AG04449 (cell line): ENCODE results near the gene WASF1.

ENCODE experiments used
- CTCF ChIA-PET: fragments of 350-600 bp; formaldehyde crosslinking; extraction: SDS; loops from one replicate; lab custom pipeline; 2021; ENCODE audit warnings: antibody characterized with exemption; lab: Yijun Ruan, JAX
- POLR2A ChIA-PET: fragments of 400-600, 350-600 bp; formaldehyde crosslinking; extraction: SDS; loops from one replicate; lab custom pipeline; 2020; ENCODE audit warnings: antibody characterized with exemption, inconsistent platforms; lab: Yijun Ruan, JAX
- DNase-seq: peaks from one replicate; pipeline ENCODE4 v3.0.0-alpha.2; 2010; ENCODE audit warnings: low read depth, low spot score
- H3K4me3 ChIP-seq: 2 replicates; pipeline ENCODE4 v1.5.1; 2011; ENCODE audit warnings: low read depth, mild to moderate bottlenecking, control low read depth, low read length
- CTCF ChIP-seq: IDR thresholded peaks from one replicate; pipeline ENCODE4 v1.5.1; 2011; ENCODE audit warnings: mild to moderate bottlenecking, moderate library complexity, low read length, control low read depth, inconsistent platforms; ENCODE audit not compliant: insufficient read depth; ENCODE audit errors: missing control alignments

Gene WASF1

GRCh38 chr6:110179406-110180227, at the start of gene WASF1:
Gene WASF1 (minus strand): TSS chr6:110179670. CDS start chr6:110127601, 52,069 bp downstream.
- TF ChIP-seq CTCF: no peak
- H3K4me3 ChIP-seq: peak within 1 kb of the TSS; percentile 95
- DNase-seq: peak; percentile 94
- CTCF ChIA-PET: interaction anchor here (0.7 to 3.9 kb wide), 5 partner anchors 36 to 211 kb away, joined by 3 to 28 read pairs (median 4); no protein-coding TSS in a partner anchor
- POLR2A ChIA-PET: interaction anchor here (0.6 to 0.9 kb wide), 2 partner anchors 153 to 492 kb away, joined by 3 to 4 read pairs; no protein-coding TSS in a partner anchor

GRCh38 chr6:110226261-110226660, 46.8 kb upstream of the WASF1 start:
- POLR2A ChIA-PET: no interaction called here
- CTCF ChIA-PET: no interaction called here

GRCh38 chr6:110221738-110222137, 42.3 kb upstream of the WASF1 start:
- CTCF ChIA-PET: no interaction called here
- H3K4me3 ChIP-seq: no peak overlapping the region
- no peak for DNase-seq
- no peak for TF ChIP-seq CTCF
- POLR2A ChIA-PET: no interaction called here

More at GRCh38 chr6:110226261-110226660, 46.8 kb upstream of the WASF1 start:
- TF ChIP-seq CTCF: no peak
- H3K4me3 ChIP-seq: no peak overlapping the region
- no peak for DNase-seq

GRCh38 chr6:110217266-110217665, 37.8 kb upstream of the WASF1 start:
- H3K4me3 ChIP-seq: no peak overlapping the region
- ChIA-PET POLR2A (no interaction called here), CTCF (interaction anchor here (1.7 to 2.1 kb wide), 3 partner anchors 10 to 38 kb away, joined by 3 to 10 read pairs (median 9); partner anchors contain the start of genes CDC40 and WASF1)
- DNase-seq: no peak
- TF ChIP-seq CTCF: no peak

- ChIA-PET POLR2A (no interaction called here), CTCF (interaction anchor here (0.8 to 1.8 kb wide), 5 partner anchors 8 to 37 kb away, joined by 3 to 9 read pairs (median 3); partner anchors contain the start of genes CDC40 and WASF1)
- H3K4me3 ChIP-seq: no peak overlapping the region
- no peak for TF ChIP-seq CTCF
- DNase-seq: no peak
Observed at GRCh38 chr6:110216140-110216539, 36.7 kb upstream of the WASF1 start.

- no peak for DNase-seq
- ChIA-PET POLR2A (no interaction called here), CTCF (no interaction called here)
- no peak for TF ChIP-seq CTCF
- no peak overlapping the region for H3K4me3 ChIP-seq
Observed at GRCh38 chr6:110214338-110214737, 34.9 kb upstream of the WASF1 start.
